SW 1271 (cell line): ENCODE data around the gene CCL13.

Experiments used
- DNase-seq, 2 experiments: peaks; one replicate each; lab custom pipeline; 2025; lab: John Stamatoyannopoulos, UW

The CCL13 gene

DNA sequence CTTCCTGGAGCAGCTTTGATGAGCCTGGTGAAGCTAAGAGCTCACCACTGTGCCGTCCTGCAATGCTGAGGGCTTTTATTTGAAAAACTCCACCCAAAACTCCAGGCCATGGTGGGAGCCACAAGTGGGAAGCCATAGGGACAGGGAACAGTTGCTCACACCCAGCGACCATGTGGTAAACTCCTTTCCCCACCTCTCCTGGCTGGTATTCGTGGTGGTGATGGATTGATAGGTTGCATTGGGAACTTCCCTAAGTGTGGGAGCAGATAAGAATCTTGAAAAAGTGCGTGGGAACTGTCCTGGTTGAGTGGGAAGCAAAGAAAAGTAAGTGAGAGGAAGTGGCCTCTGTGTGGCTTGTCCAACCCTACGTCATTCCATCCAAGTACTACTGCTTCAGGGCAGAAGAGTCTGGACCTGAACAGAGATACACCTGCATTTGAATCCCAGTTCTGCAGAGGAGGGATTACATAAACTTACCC is 6.9 kb downstream of the CCL13 start, which contains the start of gene CCL1:
CCL1 (minus strand) TSS at position 51 of the 479 bp plus-strand sequence. CDS start 72 bp downstream, outside the sequence.
- no peak for DNase-seq

DNA sequence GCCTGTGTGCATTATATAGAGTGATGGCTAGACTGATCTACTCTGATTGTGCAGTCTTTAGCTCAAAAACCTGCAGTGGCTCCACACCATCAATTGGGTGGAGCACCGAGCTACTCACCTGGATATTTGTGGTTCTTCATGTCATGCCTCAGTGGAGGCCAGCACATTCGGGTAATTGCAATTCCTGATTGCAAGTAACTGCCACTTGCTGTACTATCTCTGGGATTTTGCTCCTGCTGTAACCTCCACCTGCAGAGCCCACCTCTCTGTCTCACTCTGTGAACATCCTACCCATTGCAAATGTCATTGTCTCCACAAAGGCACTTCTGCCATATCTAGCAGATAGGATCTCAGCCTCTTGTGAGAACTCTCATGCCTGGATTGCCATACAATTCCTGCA is 8.5 kb downstream of the CCL13 start:
- no peak for DNase-seq

DNA sequence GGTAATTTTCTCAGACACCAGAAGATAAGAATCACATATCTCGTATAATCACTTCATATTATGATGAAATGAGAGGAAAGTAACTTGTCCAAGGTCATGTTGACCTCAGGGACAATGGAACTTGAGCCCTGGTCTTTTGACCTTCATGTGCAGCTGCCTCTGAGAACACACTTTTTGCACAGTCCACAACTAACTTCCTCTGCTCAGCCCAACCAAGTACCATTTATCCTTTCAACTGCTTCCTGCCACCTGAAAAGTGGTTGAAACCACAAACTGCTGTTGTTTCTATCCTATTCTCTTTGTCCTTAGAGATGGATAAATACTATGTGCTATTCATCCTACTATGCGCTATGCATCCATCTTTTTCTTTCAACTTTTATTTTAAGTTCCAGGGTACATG is 9.1 kb downstream of the CCL13 start:
- no peak for DNase-seq

- no peak for DNase-seq
Measured at GRCh38 chr17:34366010-34366409, 9.7 kb downstream of the CCL13 start.

DNA sequence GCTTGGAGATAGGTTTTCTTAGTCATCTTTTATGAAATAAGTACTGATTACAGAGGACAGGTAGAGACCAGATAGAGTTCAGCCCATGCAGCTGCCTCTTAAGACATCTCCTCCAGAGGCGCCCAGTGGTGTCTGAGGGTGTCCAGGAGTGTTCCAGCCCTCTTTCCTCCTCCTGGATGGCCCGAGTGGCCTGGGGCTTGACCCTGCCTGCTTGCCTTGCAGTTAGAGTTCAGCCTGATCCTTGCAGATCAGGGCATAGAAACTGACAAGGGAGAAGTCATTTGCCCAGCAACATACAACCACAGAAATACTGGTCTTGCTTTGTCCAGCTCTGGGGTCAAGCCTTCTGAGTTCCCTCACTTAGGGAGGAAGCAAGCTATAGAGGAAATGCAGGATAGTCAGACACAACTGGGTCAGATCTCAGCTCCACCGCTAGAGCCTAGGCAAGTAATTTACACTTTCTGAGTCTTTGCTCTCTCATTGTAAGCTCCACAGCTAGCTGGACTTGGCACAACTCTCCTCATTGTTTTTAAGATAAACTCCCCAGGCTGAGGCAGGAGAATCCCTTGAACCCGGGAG is 10.3 kb downstream of the CCL13 start:
- no peak for DNase-seq

- no peak for DNase-seq
Measured at GRCh38 chr17:34367486-34368195, 11.4 kb downstream of the CCL13 start.

DNA sequence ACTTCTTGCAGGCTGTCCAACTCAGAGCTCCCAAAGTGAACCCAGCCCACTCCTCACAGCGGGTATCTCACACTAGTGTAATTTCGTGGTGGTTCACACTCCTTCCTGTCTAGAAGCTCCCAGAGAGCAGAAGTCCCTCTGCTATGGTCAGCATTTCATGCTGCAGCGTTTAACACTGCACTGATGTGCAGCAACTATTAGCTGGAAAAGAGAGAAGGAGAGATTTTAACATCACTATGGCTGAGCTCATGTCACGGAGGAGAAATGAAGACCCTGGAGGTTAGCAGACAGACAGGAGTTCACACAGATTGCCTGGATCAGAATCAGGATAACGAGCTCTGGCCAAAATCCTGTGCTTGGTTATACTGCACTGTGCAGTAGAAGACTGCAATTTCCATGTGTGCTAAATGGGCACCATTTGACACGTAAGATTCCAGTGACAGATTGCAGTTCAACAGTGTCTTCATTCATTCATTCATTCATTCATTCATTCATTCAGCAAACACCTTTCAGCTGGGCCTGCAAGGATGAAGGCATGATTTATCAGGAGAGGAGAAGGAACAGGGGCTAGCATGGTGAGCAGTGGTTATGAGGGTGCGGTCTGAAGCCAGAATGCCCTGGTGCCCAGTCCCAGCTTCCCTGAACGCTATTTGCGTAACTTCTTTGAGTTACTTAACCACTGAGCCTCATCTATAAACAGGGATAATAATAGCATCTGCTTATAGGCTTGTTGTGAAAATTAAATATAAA is 12.1 kb downstream of the CCL13 start:
- DNase-seq = no peak

DNA sequence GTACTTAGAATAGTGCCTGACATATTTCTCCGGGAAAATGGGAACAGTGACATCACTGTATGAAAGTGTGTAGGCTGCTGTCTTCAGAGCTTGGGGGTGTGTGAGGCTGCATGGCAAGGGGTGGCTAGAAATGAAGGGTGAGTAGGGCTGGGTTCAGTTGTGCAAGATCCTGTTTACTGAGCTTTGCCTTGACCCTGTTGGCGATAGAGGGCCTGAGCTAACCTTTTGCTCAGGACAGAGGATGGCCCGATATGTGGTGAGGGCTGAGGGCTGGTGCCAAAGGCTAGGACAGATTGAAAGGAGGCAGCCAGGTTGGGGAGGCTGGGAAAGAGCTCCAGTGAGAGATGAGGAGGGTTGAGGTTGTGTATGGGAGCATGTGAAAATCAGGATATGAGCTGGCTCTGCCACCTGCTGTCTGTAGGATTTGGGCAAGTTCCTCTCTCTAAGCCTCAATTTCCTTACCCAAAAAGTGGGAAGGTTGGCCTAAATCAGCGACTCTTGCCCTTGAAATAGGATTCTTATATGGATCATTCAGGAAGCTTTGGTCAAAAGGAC is 12.7 kb downstream of the CCL13 start:
- DNase-seq = no peak

DNA sequence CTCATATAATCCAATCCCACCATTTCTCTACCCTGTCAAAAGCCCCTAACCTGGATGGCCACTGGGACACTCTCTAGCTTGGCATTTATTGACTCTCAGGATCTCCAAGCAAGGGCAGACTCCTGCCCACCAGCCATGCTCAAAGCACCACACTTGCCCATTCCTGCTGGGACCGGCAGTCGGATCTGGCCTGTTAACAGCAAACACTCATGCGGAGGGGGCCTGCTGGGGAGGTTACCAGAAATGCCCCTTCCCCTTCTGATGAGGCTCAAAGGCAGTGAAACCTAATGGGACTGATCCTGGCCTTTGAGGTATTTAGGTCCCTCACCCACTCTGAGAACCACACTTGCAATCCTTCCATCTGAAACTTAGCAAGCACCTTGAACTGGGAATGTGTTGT is 13.3 kb downstream of the CCL13 start:
- no peak for DNase-seq

DNA sequence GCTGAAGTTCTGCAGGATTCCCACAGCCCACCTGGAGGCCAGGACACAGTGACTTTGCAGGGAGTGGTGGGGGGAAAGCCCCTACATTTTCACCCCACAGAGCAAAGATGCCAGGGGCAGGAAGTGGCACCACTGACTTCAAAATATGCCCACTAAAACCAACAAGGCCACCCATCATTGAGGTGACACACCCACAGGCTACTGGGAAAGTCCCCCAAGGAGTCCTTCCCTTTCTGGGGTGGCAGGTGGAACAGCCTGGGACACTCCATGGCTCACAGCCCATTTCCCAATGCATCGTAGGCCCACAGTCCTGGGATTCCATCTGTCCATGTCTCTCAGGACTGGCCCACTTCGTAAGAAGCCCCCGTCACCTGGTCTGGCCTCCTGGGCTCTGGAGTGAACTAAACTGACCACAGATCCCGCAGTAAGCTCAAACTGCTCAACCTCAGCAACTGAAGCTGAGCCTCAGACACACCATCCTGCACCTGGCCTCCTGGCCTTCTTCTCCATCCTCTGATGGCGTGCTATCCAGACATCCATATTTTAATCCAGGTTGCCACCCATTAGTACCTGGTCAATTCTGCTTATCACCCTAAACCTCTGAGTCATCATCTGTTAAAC is 14.2 kb downstream of the CCL13 start:
- no peak for DNase-seq

- DNase-seq = no peak
Measured at GRCh38 chr17:34370997-34371395, 14.7 kb downstream of the CCL13 start.

GRCh38 chr17:34371405-34372100 is 15.3 kb downstream of the CCL13 start:
- DNase-seq = no peak

DNA sequence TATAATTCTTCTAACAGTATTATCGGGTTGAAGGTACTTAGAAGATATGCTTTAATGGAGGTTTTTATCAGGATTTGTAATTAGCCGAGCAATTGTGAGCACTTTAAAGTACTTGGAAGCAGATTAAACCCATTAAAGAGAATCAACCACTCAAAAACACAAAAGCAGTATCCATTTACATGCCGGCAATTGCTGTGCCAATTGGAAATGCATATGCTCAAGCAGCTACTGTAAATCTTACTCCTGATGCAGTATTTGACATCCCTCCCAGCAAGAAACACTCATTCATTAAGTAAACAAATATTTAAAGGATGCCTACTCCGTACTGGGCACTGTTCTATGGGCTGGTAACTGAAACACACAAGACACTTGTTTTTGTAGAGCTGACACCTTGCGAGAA is 18.2 kb downstream of the CCL13 start:
- DNase-seq = no peak

DNA sequence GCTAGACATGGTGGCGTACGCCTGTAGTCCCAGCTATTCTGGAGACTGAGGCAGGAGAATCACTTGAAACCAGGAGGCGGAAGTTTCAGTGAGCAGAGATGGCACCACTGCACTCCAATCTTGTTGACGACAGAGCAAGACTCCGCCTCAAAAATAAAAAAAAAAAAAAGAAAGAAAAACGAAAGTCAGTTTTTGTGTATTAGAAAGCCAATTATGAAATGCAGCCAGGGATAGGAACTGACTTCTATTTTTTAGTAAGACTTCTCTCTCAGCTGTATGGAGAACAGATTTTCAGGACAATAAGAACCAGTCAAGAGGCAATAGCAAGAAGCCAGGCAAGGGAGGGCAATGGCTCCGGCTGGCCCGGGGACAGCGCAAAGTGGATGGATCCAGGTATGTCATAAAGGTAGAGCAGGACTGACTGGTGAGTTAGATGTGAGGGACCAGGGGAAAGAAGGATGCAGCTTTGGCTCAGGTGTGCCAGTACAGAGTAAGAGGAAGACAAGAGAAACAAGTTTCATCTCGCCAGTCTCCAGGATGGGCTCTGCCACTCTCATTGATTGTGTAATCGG is 19.2 kb downstream of the CCL13 start:
- no peak for DNase-seq

DNA sequence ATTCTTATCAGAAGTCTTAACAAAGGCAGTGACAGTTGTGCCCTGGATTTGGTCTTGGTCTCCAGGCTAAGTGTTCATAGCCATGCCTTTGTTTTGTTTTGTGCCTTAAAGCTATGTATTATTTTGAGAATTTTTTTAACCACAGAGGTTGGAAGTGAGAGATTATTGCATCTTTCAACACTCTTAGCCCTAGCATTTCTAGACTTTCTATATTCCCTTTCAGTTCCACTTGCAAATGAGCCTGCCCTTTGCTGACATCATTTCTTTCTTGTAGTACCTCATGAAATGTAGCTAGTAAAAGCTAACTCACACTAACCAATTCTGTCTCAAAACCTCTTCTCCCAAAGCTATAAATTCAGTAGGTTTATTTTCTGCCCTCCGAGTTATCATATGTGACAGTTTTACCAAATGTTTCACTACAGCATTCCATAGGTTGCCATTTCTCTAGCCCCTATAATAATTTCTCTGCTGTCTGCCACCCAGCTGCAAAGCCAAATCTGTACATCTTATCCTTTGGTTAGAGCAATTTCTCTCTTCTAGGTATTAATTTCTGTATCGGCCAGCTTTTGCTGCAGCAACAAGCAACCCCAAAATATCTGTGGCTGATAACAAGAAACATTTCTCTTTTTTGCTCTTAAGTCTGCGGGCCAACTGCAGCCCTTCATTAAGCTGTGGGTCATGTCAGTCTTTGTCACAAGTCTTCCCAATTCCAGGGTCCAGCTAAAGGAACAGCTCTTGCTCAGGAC is 21.0 kb downstream of the CCL13 start:
- no peak for DNase-seq

DNA sequence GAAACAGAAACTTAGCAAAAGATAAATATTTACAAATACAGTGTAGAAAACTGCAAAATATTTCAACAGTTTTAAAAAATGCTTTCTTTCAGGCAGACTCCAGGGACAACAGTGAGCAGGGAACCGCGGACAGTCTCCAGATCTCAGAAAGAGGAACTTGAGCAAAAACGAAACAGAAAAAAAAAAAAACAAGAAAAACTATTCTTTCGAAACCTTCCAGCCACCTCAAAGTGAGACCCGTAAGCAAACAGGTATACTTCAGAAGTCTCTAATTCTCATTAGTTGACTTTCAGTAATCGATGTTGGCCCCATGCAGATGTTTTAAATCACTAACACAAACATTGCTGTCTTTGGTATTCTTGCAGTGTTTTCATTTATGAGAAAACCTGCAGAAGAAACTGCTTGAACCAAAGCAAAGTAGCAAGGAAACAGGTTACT is 22.4 kb downstream of the CCL13 start:
- DNase-seq = no peak

GRCh38 chr17:34379868-34380267 is 23.6 kb downstream of the CCL13 start:
- DNase-seq = no peak

DNA sequence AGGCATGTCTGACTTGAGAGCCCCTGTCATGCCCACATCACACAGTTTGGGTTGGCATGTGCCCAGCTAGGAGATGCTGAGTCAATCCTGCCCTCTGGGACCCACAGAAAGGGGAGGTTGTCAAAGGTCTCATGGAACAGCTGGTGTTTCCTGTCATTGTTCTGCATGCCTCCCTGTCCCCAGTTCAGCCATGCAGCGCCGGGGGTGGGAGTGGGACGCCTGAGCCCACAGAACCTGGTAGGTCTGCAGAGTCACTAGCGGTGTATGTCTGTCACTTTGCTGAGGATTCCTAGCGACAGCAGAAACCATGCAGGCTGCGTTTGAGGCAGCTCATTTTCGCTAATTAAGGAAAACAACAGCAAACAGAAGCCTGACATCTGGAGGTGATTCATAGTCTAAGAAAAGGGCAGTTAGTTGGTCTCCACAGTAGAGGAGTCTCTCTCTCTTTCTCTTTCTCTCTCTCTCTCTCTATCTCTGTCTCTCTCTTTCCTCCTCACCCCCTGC is 26.4 kb downstream of the CCL13 start:
- DNase-seq = no peak

DNA sequence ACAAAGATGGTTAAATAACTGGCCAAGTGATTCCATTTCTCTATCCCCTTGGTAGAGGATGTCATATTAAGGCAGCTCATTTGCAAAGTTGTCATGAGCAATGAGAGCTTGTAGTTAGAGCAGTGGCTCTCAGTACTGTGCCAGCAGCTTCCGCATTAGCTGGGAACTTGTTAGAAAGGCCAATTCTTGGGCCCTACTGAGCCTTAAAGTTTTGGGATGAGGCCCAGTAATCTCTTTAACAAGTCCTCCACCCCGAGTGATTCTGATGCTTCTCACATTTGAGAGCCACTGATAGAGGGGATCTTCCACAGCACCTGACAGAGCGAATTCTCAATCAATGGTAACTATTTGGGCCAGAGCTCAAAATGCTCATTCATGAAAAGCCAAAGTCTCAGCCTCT is 26.9 kb downstream of the CCL13 start:
- DNase-seq = no peak

DNA sequence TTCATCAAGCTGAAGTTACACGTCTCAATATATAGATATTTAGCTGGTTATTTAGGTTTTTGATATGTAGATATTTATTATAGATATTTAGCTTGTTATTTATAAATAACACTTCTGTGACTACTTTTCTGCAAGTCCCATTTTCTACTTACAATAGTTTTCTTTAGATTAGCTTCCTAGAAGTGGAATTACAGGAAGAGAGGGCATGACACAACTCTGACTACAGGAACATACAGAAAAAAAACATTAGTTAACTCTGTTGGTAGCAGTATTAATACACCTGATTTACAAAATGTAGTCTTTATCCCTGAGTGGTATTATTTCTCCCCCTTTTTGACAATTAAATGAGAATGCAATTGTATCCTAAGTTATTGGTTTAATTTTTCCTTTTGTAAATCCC is 28.0 kb downstream of the CCL13 start:
- DNase-seq = no peak
